HG02763 (cell line): Measurements from ENCODE around the gene NCOA5.
"Not testable (repeated sequence)": the region's sequence is repeated elsewhere in the genome, so short reads cannot be mapped to it uniquely, and the experiment has no call there.

Source experiments
- ATAC-seq: cut with Tn5 transposase; IDR thresholded peaks from one replicate; pipeline ENCODE4 v1.9.1; 2021; ENCODE audit warnings: mild to moderate bottlenecking, moderate library complexity; ENCODE audit not compliant: unreplicated experiment

NCOA5 gene

GRCh38 chr20:46099491-46100287 lies 9.9 kb upstream of the NCOA5 start:
- no peak for ATAC-seq

- no peak for ATAC-seq
These were observed 3.8 kb upstream of the NCOA5 start for GRCh38 chr20:46093531-46093930.

GRCh38 chr20:46091622-46092535 lies 2.1 kb upstream of the NCOA5 start:
- ATAC-seq = not testable (repeated sequence)

GRCh38 chr20:46089167-46089416 lies 670 bp downstream of the NCOA5 start:
- peak; percentile 21 for ATAC-seq

GRCh38 chr20:46088409-46089166 lies 1.2 kb downstream of the NCOA5 start:
- no peak for ATAC-seq

- ATAC-seq = no peak
These were observed 2.6 kb downstream of the NCOA5 start for GRCh38 chr20:46087161-46087560.

- no peak for ATAC-seq
These were observed 4.4 kb downstream of the NCOA5 start for GRCh38 chr20:46085179-46085851.

GRCh38 chr20:46084805-46085178 lies 5.0 kb downstream of the NCOA5 start:
- no peak for ATAC-seq

- ATAC-seq = no peak
These were observed 6.2 kb downstream of the NCOA5 start for GRCh38 chr20:46083531-46084061.

- ATAC-seq = no peak
These were observed 6.7 kb downstream of the NCOA5 start for GRCh38 chr20:46083101-46083500.

GRCh38 chr20:46081074-46081473 lies 8.7 kb downstream of the NCOA5 start:
- ATAC-seq = no peak

- ATAC-seq = no peak
These were observed 10.8 kb downstream of the NCOA5 start for GRCh38 chr20:46078954-46079353.

GRCh38 chr20:46077642-46078305 lies 12.0 kb downstream of the NCOA5 start:
- no peak for ATAC-seq

GRCh38 chr20:46076806-46077205 lies 13.0 kb downstream of the NCOA5 start:
- ATAC-seq = no peak

- no peak for ATAC-seq
These were observed 15.8 kb downstream of the NCOA5 start for GRCh38 chr20:46074006-46074405.

- ATAC-seq = no peak
These were observed 16.3 kb downstream of the NCOA5 start for GRCh38 chr20:46073443-46073842.

- no peak for ATAC-seq
These were observed 16.7 kb downstream of the NCOA5 start for GRCh38 chr20:46073024-46073423.

- ATAC-seq = no peak
These were observed 18.2 kb downstream of the NCOA5 start for GRCh38 chr20:46071573-46071972.

- ATAC-seq = no peak
These were observed 19.4 kb downstream of the NCOA5 start for GRCh38 chr20:46070215-46070900.

GRCh38 chr20:46065691-46066090 lies 24.1 kb downstream of the NCOA5 start:
- no peak for ATAC-seq
